HepG2 (cell line): Measurements from ENCODE around the gene HLA-DOA. TPM values are rescaled to one million over a fixed set of nuclear protein-coding genes. Genes with fewer than 3 reads are reported as not detected.

Experiments
- ARNT ChIP-seq: fragments of 450-650 bp; IDR thresholded peaks from 2 replicates; pipeline ENCODE4 v1.6.1; 2017
- ATF1 ChIP-seq: IDR thresholded peaks from 2 replicates; pipeline ENCODE4 v1.6.1; 2016; ENCODE audit warnings: mild to moderate bottlenecking, control low read depth
- BHLHE40 ChIP-seq: IDR thresholded peaks from 2 replicates; pipeline ENCODE4 v1.6.1; 2011; ENCODE audit warnings: low read length, improper control_type of control experiment
- FOXC1 ChIP-seq: sonication (generic); formaldehyde crosslinking; IDR thresholded peaks from 2 replicates; pipeline ENCODE4 v1.8.0; 2022; ENCODE audit warnings: mild to moderate bottlenecking, missing genetic modification reagents, borderline replicate concordance
- GTF3A ChIP-seq: sonication (generic); formaldehyde crosslinking; conservative IDR thresholded peaks from 2 replicates; pipeline ENCODE4 v1.4.0; 2020; ENCODE audit warnings: mild to moderate bottlenecking, missing genetic modification reagents
- KMT2A ChIP-seq: sonication (generic); formaldehyde crosslinking; IDR thresholded peaks from 2 replicates; pipeline ENCODE4 v1.4.0; 2020; ENCODE audit warnings: missing genetic modification reagents
- MTA3 ChIP-seq: sonication (generic); formaldehyde crosslinking; IDR thresholded peaks from 2 replicates; pipeline ENCODE4 v1.4.0; 2020; ENCODE audit warnings: missing genetic modification reagents
- NFE2L1 ChIP-seq: sonication (generic); formaldehyde crosslinking; IDR thresholded peaks from 2 replicates; pipeline ENCODE4 v1.4.0; 2020; ENCODE audit warnings: missing genetic modification reagents, mild to moderate bottlenecking, borderline replicate concordance
- NFYB ChIP-seq: sonication (generic); formaldehyde crosslinking; IDR thresholded peaks from 2 replicates; pipeline ENCODE4 v1.4.0; 2020; ENCODE audit warnings: missing genetic modification reagents
- NPAS2 ChIP-seq: sonication (generic); formaldehyde crosslinking; IDR thresholded peaks from 2 replicates; pipeline ENCODE4 v1.8.0; 2022; ENCODE audit warnings: mild to moderate bottlenecking, missing genetic modification reagents, borderline replicate concordance
- PITX1 ChIP-seq: sonication (generic); formaldehyde crosslinking; IDR thresholded peaks from 2 replicates; pipeline ENCODE4 v1.5.1; 2020; ENCODE audit warnings: mild to moderate bottlenecking, missing genetic modification reagents
- PRDM10 ChIP-seq: sonication (generic); formaldehyde crosslinking; IDR thresholded peaks from 2 replicates; pipeline ENCODE4 v1.4.0; 2020; ENCODE audit warnings: low read depth, missing genetic modification reagents
- RFX5 ChIP-seq: IDR thresholded peaks from 2 replicates; pipeline ENCODE4 v1.6.1; 2011; ENCODE audit warnings: low read depth, low read length, improper control_type of control experiment
- SAP130 ChIP-seq: IDR thresholded peaks from 2 replicates; pipeline ENCODE4 v1.6.1; 2016; ENCODE audit warnings: low read depth
- TOPORS ChIP-seq: sonication (generic); formaldehyde crosslinking; IDR thresholded peaks from 2 replicates; pipeline ENCODE4 v1.8.0; 2023; ENCODE audit warnings: mild to moderate bottlenecking, missing genetic modification reagents
- TSC22D2 ChIP-seq: sonication (generic); formaldehyde crosslinking; IDR thresholded peaks from 2 replicates; pipeline ENCODE4 v1.5.1; 2020; ENCODE audit warnings: missing genetic modification reagents, mild to moderate bottlenecking, borderline replicate concordance
- U2AF2 ChIP-seq: fragments of 200-400 bp; formaldehyde crosslinking; IDR thresholded peaks from 2 replicates; pipeline ENCODE4 v1.6.1; 2017; ENCODE audit warnings: low read depth, mild to moderate bottlenecking, low read length
- YEATS2 ChIP-seq: sonication (generic); formaldehyde crosslinking; IDR thresholded peaks from 2 replicates; pipeline ENCODE4 v1.4.0; 2020; ENCODE audit warnings: missing genetic modification reagents, borderline replicate concordance
- ZKSCAN8 ChIP-seq: IDR thresholded peaks from 2 replicates; pipeline ENCODE4 v1.6.1; 2016; ENCODE audit warnings: borderline replicate concordance, missing genetic modification reagents, missing compliant biosample characterization
- ZNF101 ChIP-seq: sonication (generic); formaldehyde crosslinking; IDR thresholded peaks from 2 replicates; pipeline ENCODE4 v1.4.0; 2020; ENCODE audit warnings: mild to moderate bottlenecking, low read depth, missing genetic modification reagents, borderline replicate concordance
- ZNF282 ChIP-seq: fragments of 450-650 bp; IDR thresholded peaks from 2 replicates; pipeline ENCODE4 v1.6.1; 2018; ENCODE audit not compliant: partially characterized antibody
- ZNF33B ChIP-seq: sonication (generic); formaldehyde crosslinking; IDR thresholded peaks from 2 replicates; pipeline ENCODE4 v1.5.1; 2020; ENCODE audit warnings: mild to moderate bottlenecking, missing genetic modification reagents
- ZNF383 ChIP-seq: sonication (generic); formaldehyde crosslinking; IDR thresholded peaks from 2 replicates; pipeline ENCODE4 v1.4.0; 2020; ENCODE audit warnings: missing genetic modification reagents, mild to moderate bottlenecking, borderline replicate concordance
- ZNF441 ChIP-seq: sonication (generic); formaldehyde crosslinking; IDR thresholded peaks from 2 replicates; pipeline ENCODE4 v1.7.0; 2021; ENCODE audit warnings: missing genetic modification reagents, borderline replicate concordance
- ZNF496 ChIP-seq: sonication (generic); formaldehyde crosslinking; IDR thresholded peaks from 2 replicates; pipeline ENCODE4 v1.8.1; 2023; ENCODE audit warnings: mild to moderate bottlenecking, moderate library complexity, missing genetic modification reagents; ENCODE audit not compliant: insufficient replicate concordance
- ZNF552 ChIP-seq: sonication (generic); formaldehyde crosslinking; IDR thresholded peaks from 2 replicates; pipeline ENCODE4 v1.9.0; 2022; ENCODE audit warnings: missing genetic modification reagents, mild to moderate bottlenecking, borderline replicate concordance
- ZNF567 ChIP-seq: sonication (generic); formaldehyde crosslinking; IDR thresholded peaks from 2 replicates; pipeline ENCODE4 v1.8.1; 2023; ENCODE audit warnings: mild to moderate bottlenecking, missing genetic modification reagents, borderline replicate concordance
- ZNF816 ChIP-seq: sonication (generic); formaldehyde crosslinking; IDR thresholded peaks from 2 replicates; pipeline ENCODE4 v1.8.0; 2022; ENCODE audit warnings: missing genetic modification reagents, mild to moderate bottlenecking, borderline replicate concordance
- polyA plus RNA-seq, 8 experiments: library from polyadenylated mRNA; depleted of rRNA in 3 of 8; stranded (reverse) in 7 of 8; unstranded in 1 of 8; fragments of >200 nt; fragmentation: Illumina TruSeq in 4 of 8; extraction: Trizol in 4 of 8; gene quantifications; 2 replicates each; pipeline versions ENCODE4 v1.2.1 to v1.2.3, GENCODE V29; 2011 to 2016; ENCODE audit warnings: low read depth in 4 of 8, missing spikeins in 1 of 8, mixed read lengths in 1 of 8; ENCODE audit not compliant: insufficient read depth in 1 of 8
- total RNA-seq, 5 experiments: library from RNA; depleted of rRNA; stranded (reverse); fragments of >200 nt; fragmentation: Illumina TruSeq; extraction: Trizol; gene quantifications; 2 replicates each; pipeline ENCODE4 v1.2.3, GENCODE V29; 2016; ENCODE audit warnings: low read depth in 1 of 5

The HLA-DOA gene
- total and polyA plus RNA-seq, 2 of the 13 experiments (the other 11 are each of a cell fraction or from before 2014, with no cell fraction given), result 0.03 to 0.09 TPM

- TF ChIP-seq PRDM10 (CRISPR knock-in tag), result no peak
- TF ChIP-seq TOPORS (CRISPR knock-in tag), result peak; percentile 87
- no peak for TF ChIP-seq ZNF552 (CRISPR knock-in tag)
- no peak for TF ChIP-seq TSC22D2 (CRISPR knock-in tag)
- TF ChIP-seq ZNF282, result no peak
- no peak; the same call in 1 of the 2 replicates for TF ChIP-seq PITX1
- TF ChIP-seq ZNF383 (CRISPR knock-in tag), result no peak
- TF ChIP-seq YEATS2 (CRISPR knock-in tag), result peak; percentile 44; the same call in 1 of the 2 replicates
- TF ChIP-seq NFYB, result peak; percentile 8; the same call in 1 of the 2 replicates
- TF ChIP-seq GTF3A, result no peak
- no peak for TF ChIP-seq ZNF496 (CRISPR knock-in tag)
- peak; percentile 80; the same call in 1 of the 2 replicates for TF ChIP-seq ZNF567
- no peak for TF ChIP-seq NFE2L1 (CRISPR knock-in tag)
- no peak for TF ChIP-seq MTA3 (CRISPR knock-in tag)
- TF ChIP-seq ARNT, result no peak
- peak; percentile 72; the same call in 1 of the 2 replicates for TF ChIP-seq ZNF101 (CRISPR knock-in tag)
- peak; percentile 72; the same call in 1 of the 2 replicates for TF ChIP-seq KMT2A (CRISPR knock-in tag)
- TF ChIP-seq ATF1 (CRISPR knock-in tag), result no peak
- TF ChIP-seq U2AF2, result 0 out of 2 replicates have a peak, but pooled peaks have one; percentile 29
- TF ChIP-seq ZNF816 (CRISPR knock-in tag), result no peak
- no peak for TF ChIP-seq ZNF33B (CRISPR knock-in tag)
- TF ChIP-seq NPAS2 (CRISPR knock-in tag), result no peak
- no peak; the same call in 1 of the 2 replicates for TF ChIP-seq FOXC1 (CRISPR knock-in tag)
- TF ChIP-seq RFX5, result no peak
- TF ChIP-seq BHLHE40, result peak; percentile 61; the same call in 1 of the 2 replicates
- no peak for TF ChIP-seq ZNF441 (CRISPR knock-in tag)
- TF ChIP-seq SAP130 (CRISPR knock-in tag), result no peak; the same call in 1 of the 2 replicates
- TF ChIP-seq ZKSCAN8 (CRISPR knock-in tag), result no peak
Measured at GRCh38 chr6:32968867-32969684, 40.3 kb downstream of the HLA-DOA start (continued).
